Pancreas (tissue), 10 donors: ENCODE data around the gene DOCK8. TPM values are rescaled to one million over a fixed set of nuclear protein-coding genes. Genes with fewer than 3 reads are reported as not detected.

Experiments used
- ATAC-seq, 4 donors: fragments of 200-7000 bp; cut with Tn5 transposase; one replicate each; pipeline versions ENCODE4 v1.8.0 to v1.9.1; 2020; ENCODE audit warnings: mild to moderate bottlenecking in 4 of 4, moderate library complexity in 4 of 4
- DNase-seq, 6 donors: peaks; one replicate each; pipeline ENCODE4 v3.0.0-alpha.2; 2020
- FAIRE-seq: peaks from 2 replicates; lab custom pipeline; 2012; peaks lifted over from hg19 to GRCh38; lab: Jason Lieb, UNC
- H3K27ac ChIP-seq, 4 donors: fragments of 200-600 bp; sonication (generic); 1 replicate in 3 of 4; 2 replicates in 1 of 4; pipeline versions ENCODE4 v1.5.0 to v1.8.0; 2020
- H3K27me3 ChIP-seq, 4 donors: fragments of 200-600 bp; one replicate each; pipeline ENCODE4 v1.8.0; 2021
- H3K36me3 ChIP-seq, 3 donors: fragments of 200-600 bp; sonication (generic) in 1 of 3; one replicate each; pipeline versions ENCODE4 v1.5.0 to v1.8.0; 2020 to 2021
- H3K4me1 ChIP-seq, 3 donors: fragments of 200-600 bp; one replicate each; pipeline ENCODE4 v1.8.0; 2021
- H3K4me3 ChIP-seq, 4 donors: fragments of 200-600 bp; sonication (generic) in 2 of 4; one replicate each; pipeline versions ENCODE4 v1.5.0 to v1.8.0; 2020 to 2021
- H3K9me3 ChIP-seq, 4 donors: fragments of 200-600 bp; one replicate each; pipeline ENCODE4 v1.8.0; 2021
- CTCF ChIP-seq, 4 donors: fragments of 200-600 bp; sonication (generic) in 3 of 4; IDR thresholded peaks; one replicate each; pipeline versions ENCODE4 v1.5.0 to v1.8.0; 2021; ENCODE audit warnings: antibody characterized with exemption in 4 of 4
- WGBS, 2 donors: extraction: QIAGEN DNeasy Blood & Tissue Kit; methylation state at CpG; one replicate each; pipeline ENCODE4 v1.1.7; 2013; 5-methylcytosine and 5-hydroxymethylcytosine counted together
- intact Hi-C, 3 donors: fragments of 100-400 bp; cut with DNase I; formaldehyde crosslinking; loops; one replicate each; pipeline versions ENCODE4 v1.11.1 to v1.14.2; 2022
- polyA plus RNA-seq, 2 donors: library from polyadenylated mRNA; stranded (reverse); fragments of 200-250 nt; gene quantifications; one replicate each; pipeline ENCODE4 v1.2.3, GENCODE V29; 2013
- total RNA-seq, 6 donors: library from RNA; stranded (reverse); fragmentation: NEBNext Ultra II Directional in 4 of 6; extraction: Animal tissue kit (Norgen Biotek cat#: 25700) in 4 of 6; gene quantifications; one replicate each; pipeline versions ENCODE4 v1.2.1 to v1.2.4, GENCODE V29; 2021 to 2023
- donor health status: healthy with polysubstance abuse.
- donor health status: DM: no; HTN: no; CAD: no; lungs with moderate emphysema.
- donor health status: DM: no; HTN: no; CAD: no.
- donor health status: control.
- donor health status: control.
- donor health status: Bipolar disorder and iron deficiency.
- donor health status: DM: yes; HTN: yes; CAD: no.
- donor health status: DM: no; HTN: no; CAD: no.
- donor health status: DM: no; HTN: no; CAD: no.
- donor health status: DM: yes; HTN: yes; CAD: no.

DOCK8 gene
- total and polyA plus RNA-seq, 8 donors, result 1.7 to 22.7 (median 6.0) TPM

GRCh38 chr9:506281-506680 lies 291.6 kb downstream of the DOCK8 start:
- Histone ChIP-seq H3K4me3 (peak overlapping the region in 1 of 4 donors; percentile 76), H3K27ac (no peak overlapping the region), H3K9me3 (no peaks in the 10 kb centered on the region), H3K36me3 (no peaks in the 10 kb centered on the region), H3K27me3 (no peaks in the 10 kb centered on the region), H3K4me1 (peaks cover 6 to 7% (median 7%) of the 10 kb centered on the region in 3 donors)
- ATAC-seq (no peak), DNase-seq (no peak), FAIRE-seq (no peak)
- no peak for TF ChIP-seq CTCF (IDR thresholded peaks at IDR 0.05)
- WGBS, 2 donors, result 91 to 92% methylated on average over 7 of the region's 7 CpGs
- intact Hi-C loops, result no loop called here

- intact Hi-C loops, result no loop called here
- no peaks in the 10 kb centered on the region for H3K36me3 ChIP-seq
- no peak for TF ChIP-seq CTCF (IDR thresholded peaks at IDR 0.05)
- no peak overlapping the region for H3K27ac ChIP-seq
- no peak for ATAC-seq
- DNase-seq, result no peak
- 53 to 97% methylated on average over 1 of the region's 1 CpG for WGBS, 2 donors
- no peak overlapping the region for H3K4me3 ChIP-seq
- FAIRE-seq, result no peak
- H3K27me3 ChIP-seq, result no peaks in the 10 kb centered on the region
- H3K4me1 ChIP-seq, result peaks cover 0 to 3% (median 0%) of the 10 kb centered on the region in 3 donors
- H3K9me3 ChIP-seq, result no peaks in the 10 kb centered on the region
Measured at GRCh38 chr9:511861-512260, 297.2 kb downstream of the DOCK8 start.

- peaks cover 0 to 3% (median 0%) of the 10 kb centered on the region in 3 donors for H3K4me1 ChIP-seq
- no peak overlapping the region for H3K27ac ChIP-seq
- intact Hi-C loops, result no loop called here
- 73 to 82% methylated on average over 3 of the region's 3 CpGs for whole genome bisulfite sequencing, 2 donors
- H3K36me3 ChIP-seq, result no peaks in the 10 kb centered on the region
- no peak for DNase-seq
- no peak for FAIRE-seq
- H3K9me3 ChIP-seq, result no peaks in the 10 kb centered on the region
- TF ChIP-seq CTCF (IDR thresholded peaks at IDR 0.05), result no peak
- H3K4me3 ChIP-seq, result no peak overlapping the region
- ATAC-seq, result no peak
- no peaks in the 10 kb centered on the region for H3K27me3 ChIP-seq
Measured at GRCh38 chr9:512555-513272, 298.0 kb downstream of the DOCK8 start.

Other genes with a start within 250 kb of the DOCK8 start
- 10 to 100 TPM in 3 of 6 donors, 1 to 10 TPM in 3; 5.0 to 11.5 (median 10.0) TPM for gene WASHC1, start 185.4 kb upstream of the DOCK8 start, total RNA-seq
- 10 to 100 TPM; 50.6 to 88.2 TPM for gene WASHC1, start 185.4 kb upstream of the DOCK8 start, polyA plus RNA-seq
- under 1 TPM in 5 of 6 donors, not detected in 1; 0.12 to 0.35 (median 0.24) TPM for gene FOXD4, start 96.4 kb upstream of the DOCK8 start, total RNA-seq
- under 1 TPM; 0.38 to 0.68 TPM for gene FOXD4, start 96.4 kb upstream of the DOCK8 start, polyA plus RNA-seq
- gene ZNG1A, start 35.8 kb upstream of the DOCK8 start, total RNA-seq, result 10 to 100 TPM; 14.1 to 31.1 (median 19.1) TPM
- 10 to 100 TPM; 25.0 to 25.1 TPM for gene ZNG1A, start 35.8 kb upstream of the DOCK8 start, polyA plus RNA-seq